GM23338 (cell line): ENCODE measurements around the gene POU2F3. TPM values are rescaled to one million over a fixed set of nuclear protein-coding genes. Genes with fewer than 3 reads are reported as not detected.

Experiments
- ATAC-seq: fragments of 200-7000 bp; cut with Tn5 transposase; 3 replicates; pipeline ENCODE4 v1.9.1; 2020
- DNase-seq: peaks from one replicate; pipeline ENCODE4 v3.0.0-alpha.2; 2015; ENCODE audit warnings: low spot score
- H2AFZ ChIP-seq: fragments of 200-600 bp; sonication (generic); 2 replicates; pipeline ENCODE4 v1.8.0; 2016; ENCODE audit warnings: antibody characterized with exemption, mild to moderate bottlenecking, moderate library complexity
- H3F3A ChIP-seq: fragments of 200-600 bp; sonication (generic); replicated peaks from 2 replicates; pipeline ENCODE4 v1.8.0; 2017; ENCODE audit warnings: antibody characterized with exemption, mixed run types, low read depth
- H3K27ac ChIP-seq: fragments of 200-600 bp; sonication (generic); 2 replicates; pipeline ENCODE4 v1.6.1; 2016; ENCODE audit warnings: low read depth
- H3K27me3 ChIP-seq: fragments of 200-600 bp; sonication (generic); 2 replicates; pipeline ENCODE4 v1.8.0; 2016; ENCODE audit warnings: mild to moderate bottlenecking, mixed run types, moderate library complexity; ENCODE audit not compliant: insufficient read depth
- H3K36me3 ChIP-seq: fragments of 200-600 bp; sonication (generic); 2 replicates; pipeline ENCODE4 v1.8.0; 2016; ENCODE audit warnings: mild to moderate bottlenecking; ENCODE audit not compliant: insufficient read depth
- H3K4me1 ChIP-seq: fragments of 200-600 bp; sonication (generic); 2 replicates; pipeline ENCODE4 v1.8.0; 2016; ENCODE audit warnings: mild to moderate bottlenecking, moderate library complexity; ENCODE audit not compliant: insufficient read depth
- H3K4me2 ChIP-seq: fragments of 200-600 bp; sonication (generic); 2 replicates; pipeline ENCODE4 v1.7.1; 2017; ENCODE audit warnings: mixed run types
- H3K4me3 ChIP-seq: fragments of 200-600 bp; sonication (generic); 2 replicates; pipeline ENCODE4 v1.6.1; 2016; ENCODE audit warnings: mixed run types
- H3K79me2 ChIP-seq: fragments of 200-600 bp; sonication (generic); replicated peaks from 2 replicates; pipeline ENCODE4 v1.8.0; 2017; ENCODE audit warnings: mild to moderate bottlenecking; ENCODE audit not compliant: insufficient read depth
- H3K9me2 ChIP-seq: fragments of 200-600 bp; sonication (generic); 2 replicates; pipeline ENCODE4 v1.8.0; 2017; ENCODE audit not compliant: insufficient read depth
- H4K20me1 ChIP-seq: fragments of 200-600 bp; sonication (generic); replicated peaks from 2 replicates; pipeline ENCODE4 v1.8.0; 2017; ENCODE audit warnings: mild to moderate bottlenecking; ENCODE audit not compliant: insufficient read depth
- H3K27ac Mint-ChIP-seq: 2 replicates; pipeline ENCODE4 v1.8.0; 2020; ENCODE audit warnings: inconsistent platforms, mild to moderate bottlenecking, moderate library complexity, mixed read lengths
- H3K27me3 Mint-ChIP-seq: 3 replicates; pipeline ENCODE4 v1.8.0; 2022; ENCODE audit warnings: low read depth, mild to moderate bottlenecking, moderate library complexity, mixed read lengths, inconsistent platforms; ENCODE audit not compliant: insufficient read depth, poor library complexity
- H3K36me3 Mint-ChIP-seq: 3 replicates; pipeline ENCODE4 v1.8.0; 2021; ENCODE audit warnings: low read depth, mild to moderate bottlenecking, inconsistent platforms, moderate library complexity, mixed read lengths
- H3K4me1 Mint-ChIP-seq: 3 replicates; pipeline ENCODE4 v1.8.0; 2020; ENCODE audit warnings: mild to moderate bottlenecking, inconsistent platforms, mixed read lengths
- H3K4me3 Mint-ChIP-seq: 3 replicates; pipeline ENCODE4 v1.8.0; 2021; ENCODE audit warnings: moderate library complexity, mild to moderate bottlenecking, inconsistent platforms, mixed read lengths
- H3K9me3 Mint-ChIP-seq: 3 replicates; pipeline ENCODE4 v1.8.0; 2020; ENCODE audit warnings: moderate library complexity, mild to moderate bottlenecking, inconsistent platforms, mixed read lengths
- CREB1 ChIP-seq: fragments of 250-450 bp; sonication (Bioruptor Pico); IDR thresholded peaks from 2 replicates; pipeline ENCODE4 v1.5.0; 2020; ENCODE audit warnings: low read depth, mild to moderate bottlenecking, moderate library complexity
- CTCF ChIP-seq, 2 experiments: fragments of 200-600 bp in 1 of 2; sonication (generic) in 1 of 2; conservative IDR thresholded peaks; 2 replicates each; pipeline versions ENCODE4 v1.5.1 to v1.6.1; 2016 to 2017; ENCODE audit warnings: antibody characterized with exemption in 2 of 2, low read depth in 2 of 2, mild to moderate bottlenecking in 2 of 2, moderate library complexity in 1 of 2
- ETS1 ChIP-seq: IDR thresholded peaks from 2 replicates; pipeline ENCODE4 v1.6.1; 2016; ENCODE audit warnings: antibody characterized with exemption
- EZH2 ChIP-seq: fragments of 200-600 bp; sonication (generic); IDR thresholded peaks from one replicate; pipeline ENCODE4 v1.8.0; 2017; ENCODE audit warnings: antibody characterized with exemption, mild to moderate bottlenecking, low read depth; ENCODE audit not compliant: unreplicated experiment
- EZH2phosphoT487 ChIP-seq: fragments of 200-600 bp; sonication (generic); IDR thresholded peaks from one replicate; pipeline ENCODE4 v1.8.1; 2018; ENCODE audit warnings: antibody characterized with exemption; ENCODE audit not compliant: unreplicated experiment
- JUNB ChIP-seq: IDR thresholded peaks from one replicate; pipeline ENCODE4 v1.6.1; 2016; ENCODE audit warnings: antibody characterized with exemption; ENCODE audit not compliant: unreplicated experiment
- NANOG ChIP-seq: IDR thresholded peaks from 2 replicates; pipeline ENCODE4 v1.6.1; 2016; ENCODE audit warnings: antibody characterized with exemption, borderline replicate concordance
- REST ChIP-seq: IDR thresholded peaks from one replicate; pipeline ENCODE4 v1.6.1; 2018; ENCODE audit warnings: antibody characterized with exemption; ENCODE audit not compliant: unreplicated experiment
- STAT1 ChIP-seq: IDR thresholded peaks from one replicate; pipeline ENCODE4 v1.6.1; 2016; ENCODE audit warnings: antibody characterized with exemption; ENCODE audit not compliant: unreplicated experiment
- ZNF114 ChIP-seq: fragments of 250-450 bp; sonication (Bioruptor Pico); IDR thresholded peaks from 2 replicates; pipeline ENCODE4 v1.5.0; 2020; ENCODE audit warnings: mild to moderate bottlenecking, moderate library complexity
- ZNF331 ChIP-seq: fragments of 250-450 bp; sonication (Bioruptor Pico); IDR thresholded peaks from 2 replicates; pipeline ENCODE4 v1.5.0; 2020; ENCODE audit warnings: low read depth, mild to moderate bottlenecking, moderate library complexity
- polyA plus RNA-seq: library from polyadenylated mRNA; unstranded; fragments of >200 nt; fragmentation: Nextera tagmentation; extraction: Ambion mirVana; gene quantifications from 2 replicates; pipeline ENCODE4 v1.2.1, GENCODE V29; 2016
- total RNA-seq: library from RNA; depleted of rRNA; stranded (reverse); fragments of >200 nt; shearing (Covaris generic); gene quantifications from 2 replicates; pipeline ENCODE4 v1.2.3, GENCODE V29; 2014

Gene POU2F3
- total and polyA plus RNA-seq, 2 experiments from 2014 or later, result 0.45 to 0.79 TPM

GRCh38 chr11:120238968-120239620 is 846 bp upstream of the POU2F3 start:
- Histone ChIP-seq H2AFZ (peak overlapping the region; percentile 29; the same call in 1 of the 2 replicates), H3K27ac (no peak overlapping the region), H3K79me2 (no peaks in the 10 kb centered on the region), H3K4me1 (peaks cover 11% of the 10 kb centered on the region; the same call in 1 of the 2 replicates), H3K4me2 (peak overlapping the region; percentile 97), H3F3A (no peaks in the 10 kb centered on the region), H3K9me2 (no peaks in the 10 kb centered on the region), H3K4me3 (peak overlapping the region; percentile 63), H4K20me1 (no peaks in the 10 kb centered on the region), H3K36me3 (no peaks in the 10 kb centered on the region), H3K27me3 (peaks cover 45% of the 10 kb centered on the region)
- TF ChIP-seq JUNB, result no peak
- TF ChIP-seq EZH2, result no peak
- Mint-ChIP-seq H3K27me3 (peaks cover 36% of the 10 kb centered on the region), H3K9me3 (no peaks in the 10 kb centered on the region), H3K36me3 (no peaks in the 10 kb centered on the region; the same call in 2 of the 3 replicates), H3K4me3 (peak overlapping the region; percentile 64), H3K4me1 (peaks cover 28% of the 10 kb centered on the region), H3K27ac (no peak overlapping the region)
- DNase-seq, result no peak
- ATAC-seq, result no peak

GRCh38 chr11:120240866-120241265 is 926 bp downstream of the POU2F3 start:
- DNase-seq (no peak), ATAC-seq (no peak)
- Histone ChIP-seq H3K79me2 (no peaks in the 10 kb centered on the region), H3K4me1 (peaks cover 22% of the 10 kb centered on the region), H3K36me3 (no peaks in the 10 kb centered on the region), H3K27me3 (peaks cover 45% of the 10 kb centered on the region), H3K4me3 (no peak overlapping the region), H2AFZ (no peak overlapping the region), H3K4me2 (peak overlapping the region; percentile 97; the same call in 1 of the 2 replicates), H4K20me1 (no peaks in the 10 kb centered on the region), H3F3A (no peaks in the 10 kb centered on the region), H3K9me2 (no peaks in the 10 kb centered on the region), H3K27ac (no peak overlapping the region)
- Mint-ChIP-seq H3K4me1 (peaks cover 31% of the 10 kb centered on the region), H3K4me3 (peak overlapping the region; percentile 68; the same call in 1 of the 3 replicates), H3K9me3 (no peaks in the 10 kb centered on the region), H3K27ac (no peak overlapping the region), H3K36me3 (no peaks in the 10 kb centered on the region; the same call in 2 of the 3 replicates), H3K27me3 (peaks cover 41% of the 10 kb centered on the region)
- no peak for TF ChIP-seq ZNF114 (CRISPR knock-in tag)
- TF ChIP-seq CTCF (conservative IDR thresholded peaks at IDR 0.05; ENCODE audit: low read depth in 2 of 2), result no peak
- TF ChIP-seq EZH2phosphoT487, result no peak
- no peak for TF ChIP-seq ETS1
- no peak for TF ChIP-seq REST
- no peak for TF ChIP-seq ZNF331 (CRISPR knock-in tag)
- TF ChIP-seq CREB1, result no peak
- no peak for TF ChIP-seq EZH2
- no peak for TF ChIP-seq STAT1
- no peak for TF ChIP-seq JUNB
- no peak for TF ChIP-seq NANOG
